GM12873 (cell line): Measurements from ENCODE around the gene FOXK2.

ENCODE experiments used
- TF ChIP-seq, protein P1 (sequence below): IDR thresholded peaks from 2 replicates; pipeline ENCODE4 v1.5.1; 2012; ENCODE audit warnings: low read depth, mild to moderate bottlenecking, moderate library complexity, low read length, control low read depth; ENCODE audit not compliant: insufficient read depth; ENCODE audit errors: missing control alignments

The FOXK2 gene

GRCh38 chr17:82623707-82624106, 104.2 kb downstream of the FOXK2 start:
- TF ChIP-seq, protein P1, sequence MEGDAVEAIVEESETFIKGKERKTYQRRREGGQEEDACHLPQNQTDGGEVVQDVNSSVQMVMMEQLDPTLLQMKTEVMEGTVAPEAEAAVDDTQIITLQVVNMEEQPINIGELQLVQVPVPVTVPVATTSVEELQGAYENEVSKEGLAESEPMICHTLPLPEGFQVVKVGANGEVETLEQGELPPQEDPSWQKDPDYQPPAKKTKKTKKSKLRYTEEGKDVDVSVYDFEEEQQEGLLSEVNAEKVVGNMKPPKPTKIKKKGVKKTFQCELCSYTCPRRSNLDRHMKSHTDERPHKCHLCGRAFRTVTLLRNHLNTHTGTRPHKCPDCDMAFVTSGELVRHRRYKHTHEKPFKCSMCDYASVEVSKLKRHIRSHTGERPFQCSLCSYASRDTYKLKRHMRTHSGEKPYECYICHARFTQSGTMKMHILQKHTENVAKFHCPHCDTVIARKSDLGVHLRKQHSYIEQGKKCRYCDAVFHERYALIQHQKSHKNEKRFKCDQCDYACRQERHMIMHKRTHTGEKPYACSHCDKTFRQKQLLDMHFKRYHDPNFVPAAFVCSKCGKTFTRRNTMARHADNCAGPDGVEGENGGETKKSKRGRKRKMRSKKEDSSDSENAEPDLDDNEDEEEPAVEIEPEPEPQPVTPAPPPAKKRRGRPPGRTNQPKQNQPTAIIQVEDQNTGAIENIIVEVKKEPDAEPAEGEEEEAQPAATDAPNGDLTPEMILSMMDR: no peak

GRCh38 chr17:82627405-82627804, 107.9 kb downstream of the FOXK2 start:
- TF ChIP-seq, protein P1: no peak

DNA sequence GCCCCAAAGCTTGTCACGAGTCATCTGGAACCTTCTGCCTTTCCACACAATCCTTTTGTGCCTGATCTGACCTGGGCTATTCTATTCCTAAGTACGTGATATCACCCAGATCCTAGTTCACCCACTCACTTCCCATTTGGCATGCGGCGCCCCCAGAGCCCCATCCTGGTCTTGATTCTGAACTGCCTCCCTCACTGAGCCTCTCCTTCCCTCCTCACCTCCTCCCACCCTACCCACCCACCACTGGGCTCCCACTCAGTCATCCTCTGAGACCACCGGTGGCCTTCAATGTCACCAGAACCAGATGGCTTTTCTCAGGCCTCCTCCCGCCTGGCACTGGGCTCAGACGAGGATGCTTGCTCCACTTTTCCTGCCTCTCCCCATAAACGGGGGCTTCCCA, 110.2 kb downstream of the FOXK2 start:
- TF ChIP-seq, protein P1: no peak

- TF ChIP-seq, protein P1: no peak
These were observed 110.7 kb downstream of the FOXK2 start for GRCh38 chr17:82630212-82630611.

GRCh38 chr17:82631544-82631943, 112.0 kb downstream of the FOXK2 start:
- TF ChIP-seq, protein P1: no peak

GRCh38 chr17:82632451-82632850, 112.9 kb downstream of the FOXK2 start:
- TF ChIP-seq, protein P1: no peak

GRCh38 chr17:82633343-82633742, 113.8 kb downstream of the FOXK2 start:
- TF ChIP-seq, protein P1: no peak
